ENCODE data around the gene DRG2. TPM values are rescaled to one million over a fixed set of nuclear protein-coding genes. Genes with fewer than 3 reads are reported as not detected.

DRG2 gene
- total and polyA plus RNA-seq, 2 of the 8 experiments (the other 6 are each of a cell fraction or from before 2014, with no cell fraction given) = 44.6 to 47.8 TPM

- H3K9me3 ChIP-seq (ENCODE audit: insufficient read depth in 2 of 2, low read depth in 1 of 2, low read length in 1 of 2) = no peaks in the 10 kb centered on the region
- POLR2A ChIA-PET (ENCODE audit: partially characterized antibody) = interaction anchor here (1.0 to 3.7 kb wide), 6 partner anchors 8 to 81 kb away, joined by 3 to 34 read pairs (median 4); partner anchors contain the start of genes ALKBH5, DRG2 and MYO15A
- FAIRE-seq = no peak
- no peak for TF ChIP-seq EGR1 (IDR thresholded peaks at IDR 0.05; ENCODE audit: borderline replicate concordance, low read depth, low read length)
- no peak for TF ChIP-seq SAP30 (IDR thresholded peaks at IDR 0.05; ENCODE audit: insufficient read depth, insufficient replicate concordance, low read length)
- no peak for TF ChIP-seq FOSL1 (IDR thresholded peaks at IDR 0.05; ENCODE audit: insufficient read depth, low read depth, low read length)
- no peak for TF ChIP-seq NANOG (IDR thresholded peaks at IDR 0.05; ENCODE audit: insufficient read depth, low read depth, low read length, poor library complexity, severe bottlenecking)
- TF ChIP-seq SIX5 (IDR thresholded peaks at IDR 0.05; ENCODE audit: low read depth, low read length) = no peak
- TF ChIP-seq, protein P1, sequence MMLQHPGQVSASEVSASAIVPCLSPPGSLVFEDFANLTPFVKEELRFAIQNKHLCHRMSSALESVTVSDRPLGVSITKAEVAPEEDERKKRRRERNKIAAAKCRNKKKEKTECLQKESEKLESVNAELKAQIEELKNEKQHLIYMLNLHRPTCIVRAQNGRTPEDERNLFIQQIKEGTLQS (IDR thresholded peaks at IDR 0.05; ENCODE audit: insufficient read depth, low read depth, low read length) = no peak
- no peak for TF ChIP-seq CTBP2 (IDR thresholded peaks at IDR 0.05; ENCODE audit: borderline replicate concordance, insufficient read depth, insufficient read length, low read length)
- TF ChIP-seq ATF2 (IDR thresholded peaks at IDR 0.05; ENCODE audit: low read length) = no peak
- TF ChIP-seq SRF (IDR thresholded peaks at IDR 0.05; ENCODE audit: low read depth, low read length) = no peak
- TF ChIP-seq RBBP5 (IDR thresholded peaks at IDR 0.05; ENCODE audit: borderline replicate concordance, low read depth, low read length) = no peak
- TF ChIP-seq MAFK (IDR thresholded peaks at IDR 0.05; ENCODE audit: low read depth, low read length) = no peak
These were observed 14.9 kb downstream of the DRG2 start for GRCh38 chr17:18102640-18103039.

More at GRCh38 chr17:18102640-18103039, 14.9 kb downstream of the DRG2 start:
- Histone ChIP-seq H2BK15ac (ENCODE audit: low read length) (no peak overlapping the region), H2BK20ac (ENCODE audit: low read length) (no peak overlapping the region), H2BK5ac (ENCODE audit: low read depth, low read length) (no peak overlapping the region), H3K79me1 (ENCODE audit: low read depth, low read length) (no peaks in the 10 kb centered on the region), H3K4me3 (ENCODE audit: extremely low read depth in 1 of 4, insufficient read depth in 2 of 4, low read depth in 3 of 4, low read length in 4 of 4) (no peak overlapping the region), H3K36me3 (ENCODE audit: control insufficient read depth in 2 of 4, insufficient read depth in 4 of 4, low read length in 3 of 4) (peaks cover 9 to 39% (median 25%) of the 10 kb centered on the region in 4 experiments; a peak in 7 of 8 replicates), H2BK12ac (ENCODE audit: low read depth, low read length) (no peak overlapping the region), H3K79me2 (ENCODE audit: control insufficient read depth in 1 of 2, insufficient read depth in 2 of 2, low read length in 2 of 2) (no peaks in the 10 kb centered on the region), H2AFZ (ENCODE audit: low read length) (no peak overlapping the region), H3K9ac (replicated peaks in 1 of 4; ENCODE audit: extremely low read depth in 1 of 4, low read depth in 3 of 4, low read length in 3 of 4) (no peak overlapping the region), H3K18ac (ENCODE audit: extremely low read depth, low read length) (no peak overlapping the region), H4K5ac (ENCODE audit: insufficient read length, low read depth, low read length) (no peak overlapping the region), H3K27ac (ENCODE audit: low read depth, low read length) (no peak overlapping the region), H3K23ac (ENCODE audit: insufficient read length) (no peak overlapping the region), H2AK5ac (ENCODE audit: low read depth, low read length) (no peak overlapping the region), H3K14ac (ENCODE audit: insufficient read length) (no peak overlapping the region), H3K23me2 (ENCODE audit: low read depth, low read length) (no peaks in the 10 kb centered on the region), H3K56ac (replicated peaks; ENCODE audit: insufficient read length, low read depth, low read length) (no peak overlapping the region), H3K27me3 (replicated peaks in 1 of 4; ENCODE audit: control insufficient read depth in 3 of 4, extremely low read depth in 1 of 4, insufficient read depth in 3 of 4, low read length in 3 of 4) (no peaks in the 10 kb centered on the region), H2BK120ac (replicated peaks; ENCODE audit: low read depth, low read length) (no peak overlapping the region), H3K4ac (replicated peaks; ENCODE audit: insufficient read length, low read depth, low read length) (no peak overlapping the region), H3K4me2 (ENCODE audit: insufficient read depth in 1 of 2, low read depth in 2 of 2, low read length in 2 of 2) (no peak overlapping the region), H4K20me1 (replicated peaks in 1 of 2; ENCODE audit: control insufficient read depth in 1 of 2, insufficient read depth in 2 of 2, low read length in 2 of 2) (peaks cover 9 to 11% of the 10 kb centered on the region in 2 experiments), H4K8ac (ENCODE audit: extremely low read depth, insufficient read depth, low read length) (no peak overlapping the region), H3K4me1 (replicated peaks in 1 of 4; ENCODE audit: control insufficient read depth in 3 of 4, insufficient read depth in 4 of 4, low read length in 3 of 4) (no peaks in the 10 kb centered on the region), H4K91ac (replicated peaks; ENCODE audit: insufficient read length, low read length) (no peak overlapping the region)
- no peak for DNase-seq (ENCODE audit: low read depth in 1 of 2, low spot score in 2 of 2)
- CTCF ChIA-PET (ENCODE audit: partially characterized antibody) = interaction anchor here (0.8 to 3.0 kb wide), 4 partner anchors 9 to 205 kb away, joined by 3 to 18 read pairs (median 4); no protein-coding TSS in a partner anchor
- WGBS, 2 experiments (ENCODE audit: extremely low coverage in 1 of 2, insufficient coverage in 1 of 2, insufficient read length in 1 of 2, insufficient replicate concordance in 2 of 2, low coverage in 1 of 2, low lambda C conversion rate in 2 of 2, missing lambda C conversion rate in 1 of 2) = 87% methylated on average over 3 of the region's 3 CpGs; no CpG with 5 or more reads in 1 of the 2 experiments
